MM.1S (cell line): ENCODE data around the gene CPNE2.

Experiments used
- CTCF ChIP-seq: fragments of 300-600 bp; sonication (generic); IDR thresholded peaks from 2 replicates; pipeline ENCODE4 v1.5.1; 2016; ENCODE audit warnings: antibody characterized with exemption, low read length, mixed read lengths
- EZH2 ChIP-seq: fragments of 300-600 bp; sonication (generic); optimal IDR thresholded peaks from 2 replicates; pipeline ENCODE3; 2017; ENCODE audit warnings: low read depth, mild to moderate bottlenecking, antibody characterized with exemption, low read length, mixed read lengths
- EZH2phosphoT487 ChIP-seq: fragments of 300-600 bp; sonication (generic); IDR thresholded peaks from 2 replicates; pipeline ENCODE4 v1.6.1; 2018; ENCODE audit warnings: antibody characterized with exemption, low read length

GRCh38 chr16:57070424-57070823 is 22.0 kb upstream of the CPNE2 start:
- TF ChIP-seq CTCF (no peak), EZH2phosphoT487 (no peak), EZH2 (no peak)
